IMR-90 (cell line): ENCODE measurements around the gene SYNC. TPM values are rescaled to one million over a fixed set of nuclear protein-coding genes. Genes with fewer than 3 reads are reported as not detected.

Experiments
- ATAC-seq: fragments of 200-7000 bp; cut with Tn5 transposase; 2 replicates; pipeline ENCODE4 v1.9.1; 2020; ENCODE audit warnings: low read depth, mild to moderate bottlenecking, moderate library complexity
- BruUV-seq: library from RNA; stranded (reverse); fragments of 400-500 nt; replicated peaks from 2 replicates; lab custom pipeline; 2021; lab: Mats Ljungman, UMichigan
- CTCF ChIA-PET: fragments of 300-600 bp; formaldehyde crosslinking; extraction: SDS; loops from one replicate; lab custom pipeline; 2021; ENCODE audit warnings: antibody characterized with exemption; lab: Yijun Ruan, JAX
- POLR2A ChIA-PET: fragments of 300-600 bp; sonication (Branson Sonifier 250); formaldehyde crosslinking; loops from one replicate; lab custom pipeline; 2022; ENCODE audit warnings: antibody characterized with exemption; ENCODE audit not compliant: unreplicated experiment; lab: Charles Lee
- DNase-seq: peaks from one replicate; pipeline ENCODE4 v3.0.0; 2013
- H2AFZ ChIP-seq: replicated peaks from 2 replicates; pipeline ENCODE3; 2013; ENCODE audit warnings: low read length, mild to moderate bottlenecking; ENCODE audit not compliant: poor library complexity
- H2AK5ac ChIP-seq: 2 replicates; pipeline ENCODE4 v1.6.1; 2013; ENCODE audit warnings: low read depth, low read length, inconsistent platforms
- H2AK9ac ChIP-seq: replicated peaks from 2 replicates; pipeline ENCODE3; 2013; ENCODE audit warnings: mild to moderate bottlenecking, low read depth, low read length, moderate library complexity; ENCODE audit not compliant: poor library complexity
- H2BK120ac ChIP-seq: 2 replicates; pipeline ENCODE4 v1.6.1; 2013; ENCODE audit warnings: low read depth, low read length, inconsistent platforms
- H2BK15ac ChIP-seq: 3 replicates; pipeline ENCODE4 v1.6.1; 2013; ENCODE audit warnings: low read depth, low read length, inconsistent platforms
- H2BK20ac ChIP-seq: 2 replicates; pipeline ENCODE4 v1.6.1; 2013; ENCODE audit warnings: low read depth, mild to moderate bottlenecking, inconsistent platforms, low read length, moderate library complexity
- H2BK5ac ChIP-seq: 2 replicates; pipeline ENCODE4 v1.6.1; 2013; ENCODE audit warnings: mild to moderate bottlenecking, low read depth, low read length, inconsistent platforms; ENCODE audit not compliant: poor library complexity, severe bottlenecking
- H3K14ac ChIP-seq: replicated peaks from 2 replicates; pipeline ENCODE4 v1.6.1; 2013; ENCODE audit warnings: low read depth, low read length, inconsistent platforms
- H3K18ac ChIP-seq: 2 replicates; pipeline ENCODE4 v1.6.1; 2013; ENCODE audit warnings: low read depth, low read length, control low read depth
- H3K23ac ChIP-seq: 2 replicates; pipeline ENCODE4 v1.6.1; 2013; ENCODE audit warnings: low read depth, low read length, inconsistent platforms
- H3K27ac ChIP-seq: 2 replicates; pipeline ENCODE4 v1.5.1; 2013; ENCODE audit warnings: mild to moderate bottlenecking, control low read depth, low read length; ENCODE audit not compliant: insufficient read depth
- H3K27me3 ChIP-seq: 2 replicates; pipeline ENCODE4 v1.6.1; 2013; ENCODE audit warnings: low read length; ENCODE audit not compliant: control insufficient read depth, insufficient read depth
- H3K36me3 ChIP-seq: 2 replicates; pipeline ENCODE4 v1.6.1; 2013; ENCODE audit warnings: low read length, mixed read lengths; ENCODE audit not compliant: control insufficient read depth, insufficient read depth
- H3K4ac ChIP-seq: 2 replicates; pipeline ENCODE4 v1.6.1; 2013; ENCODE audit warnings: low read depth, low read length, inconsistent platforms
- H3K4me1 ChIP-seq: 2 replicates; pipeline ENCODE4 v1.6.1; 2013; ENCODE audit warnings: low read length, mixed read lengths; ENCODE audit not compliant: control insufficient read depth, insufficient read depth
- H3K4me2 ChIP-seq: 2 replicates; pipeline ENCODE4 v1.6.1; 2013; ENCODE audit warnings: low read depth, mild to moderate bottlenecking, control low read depth, low read length, moderate library complexity
- H3K4me3 ChIP-seq: 2 replicates; pipeline ENCODE4 v1.5.1; 2013; ENCODE audit warnings: low read depth, mild to moderate bottlenecking, control low read depth, low read length, moderate library complexity; ENCODE audit not compliant: insufficient read depth
- H3K56ac ChIP-seq: 2 replicates; pipeline ENCODE4 v1.6.1; 2013; ENCODE audit warnings: low read length, inconsistent platforms; ENCODE audit not compliant: insufficient read depth; ENCODE audit errors: extremely low read depth
- H3K79me1 ChIP-seq, 2 experiments: 2 replicates each; pipeline ENCODE4 v1.6.1; 2013; ENCODE audit warnings: low read length in 2 of 2, inconsistent platforms in 1 of 2, low read depth in 1 of 2
- H3K9ac ChIP-seq: 2 replicates; pipeline ENCODE4 v1.6.1; 2013; ENCODE audit warnings: low read depth, low read length, control low read depth
- H3K9me1 ChIP-seq: 2 replicates; pipeline ENCODE4 v1.6.1; 2013; ENCODE audit warnings: low read length, inconsistent platforms; ENCODE audit not compliant: insufficient read depth
- H3K9me3 ChIP-seq: 2 replicates; pipeline ENCODE4 v1.6.1; 2013; ENCODE audit warnings: low read length; ENCODE audit not compliant: control insufficient read depth, insufficient read depth
- H4K20me1 ChIP-seq: 2 replicates; pipeline ENCODE4 v1.6.1; 2013; ENCODE audit warnings: low read length, inconsistent platforms; ENCODE audit not compliant: insufficient read depth
- H4K5ac ChIP-seq: 2 replicates; pipeline ENCODE4 v1.6.1; 2013; ENCODE audit warnings: mild to moderate bottlenecking, low read depth, low read length, control low read depth
- H4K8ac ChIP-seq, 2 experiments: 2 replicates each; pipeline ENCODE4 v1.6.1; 2013; ENCODE audit warnings: low read depth in 2 of 2, low read length in 2 of 2, control low read depth in 1 of 2, inconsistent platforms in 1 of 2
- H4K91ac ChIP-seq: 2 replicates; pipeline ENCODE4 v1.6.1; 2013; ENCODE audit warnings: low read depth, low read length, inconsistent platforms; ENCODE audit not compliant: insufficient read depth
- CEBPB ChIP-seq: IDR thresholded peaks from 2 replicates; pipeline ENCODE4 v1.6.1; 2012; ENCODE audit warnings: low read depth, low read length, improper control_type of control experiment
- ELK1 ChIP-seq: fragments of 150-350 bp; IDR thresholded peaks from 2 replicates; pipeline ENCODE4 v1.6.1; 2016; ENCODE audit warnings: low read depth, mild to moderate bottlenecking, low read length, moderate library complexity, borderline replicate concordance
- MAFK ChIP-seq: IDR thresholded peaks from 2 replicates; pipeline ENCODE4 v1.6.1; 2012; ENCODE audit warnings: low read depth, low read length, improper control_type of control experiment
- NFE2L2 ChIP-seq: fragments of 150-350 bp; IDR thresholded peaks from 2 replicates; pipeline ENCODE4 v1.6.1; 2016; ENCODE audit warnings: low read depth, mild to moderate bottlenecking, low read length
- RCOR1 ChIP-seq: IDR thresholded peaks from 2 replicates; pipeline ENCODE4 v1.6.1; 2012; ENCODE audit warnings: mild to moderate bottlenecking, low read length, improper control_type of control experiment; ENCODE audit not compliant: insufficient replicate concordance
- SMC3 ChIP-seq: fragments of 150-350 bp; IDR thresholded peaks from 2 replicates; pipeline ENCODE4 v1.6.1; 2016; ENCODE audit warnings: low read depth, mild to moderate bottlenecking, antibody characterized with exemption, low read length, moderate library complexity
- WGBS, 2 experiments: methylation state at CpG; one replicate each; pipeline versions ENCODE4 v1.1.5 to v1.1.7; 2013; ENCODE audit warnings: missing lambda C conversion rate in 2 of 2; ENCODE audit not compliant: insufficient read length in 1 of 2; ENCODE audit errors: extremely low coverage in 2 of 2; 5-methylcytosine and 5-hydroxymethylcytosine counted together
- dilution Hi-C: fragments of 300-500 bp; cut with HindIII; formaldehyde crosslinking; loops from one replicate; pipeline ENCODE4 v1.14.3; 2018; ENCODE audit warnings: low sequenced_read_pairs; ENCODE audit not compliant: unreplicated experiment
- in situ Hi-C: fragments of 300-500 bp; cut with MboI; formaldehyde crosslinking; loops from 3 replicates; pipeline ENCODE4 v1.14.3; 2019; ENCODE audit warnings: low sequenced_read_pairs, inconsistent platforms, mixed read lengths
- intact Hi-C: fragments of 100-400 bp; cut with micrococcal nuclease; formaldehyde crosslinking; loops from 2 replicates; pipeline ENCODE4 v1.10.0; 2022
- polyA plus RNA-seq, 3 experiments: library from polyadenylated mRNA; depleted of rRNA; stranded (reverse); fragments of >200 nt; gene quantifications; 2 replicates each; pipeline ENCODE4 v1.2.3, GENCODE V29; 2012; ENCODE audit warnings: low replicate concordance in 1 of 3
- total RNA-seq: library from RNA; depleted of rRNA; stranded (reverse); fragments of >200 nt; gene quantifications from 2 replicates; pipeline ENCODE4 v1.2.3, GENCODE V29; 2012

The SYNC gene
- total and polyA plus RNA-seq, 2 of the 4 experiments (the other 2 are of a cell fraction) = 48.9 to 103 TPM

GRCh38 chr1:32685498-32685897, 17.1 kb downstream of the SYNC start:
- CTCF ChIA-PET = no interaction called here
- dilution Hi-C loops = no loop called here

More at GRCh38 chr1:32685498-32685897, 17.1 kb downstream of the SYNC start:
- peaks cover 12 to 52% of the 10 kb centered on the region in 2 experiments for H3K79me1 ChIP-seq
- H2BK5ac ChIP-seq = peak overlapping the region; percentile 17
- POLR2A ChIA-PET = no interaction called here
- no peak overlapping the region for H3K14ac ChIP-seq
- no peak for ATAC-seq
- H3K9me3 ChIP-seq = no peaks in the 10 kb centered on the region
- peaks cover 10% of the 10 kb centered on the region; the same call in 1 of the 2 replicates for H4K20me1 ChIP-seq
- no peak overlapping the region for H4K8ac ChIP-seq
- peaks cover 5% of the 10 kb centered on the region; the same call in 1 of the 2 replicates for H3K9me1 ChIP-seq
- peaks cover 11% of the 10 kb centered on the region for H3K4me1 ChIP-seq
- H2AK5ac ChIP-seq = no peak overlapping the region
- no peak overlapping the region for H3K56ac ChIP-seq
- no peak overlapping the region for H4K5ac ChIP-seq
- no peak overlapping the region for H2AK9ac ChIP-seq
- H2AFZ ChIP-seq = no peak overlapping the region
- H3K27ac ChIP-seq = peak overlapping the region; percentile 23; the same call in 1 of the 2 replicates
- no peak overlapping the region for H3K23ac ChIP-seq
- no peak overlapping the region for H3K9ac ChIP-seq
- H3K36me3 ChIP-seq = peaks cover 28% of the 10 kb centered on the region
- intact Hi-C loops (no loop called here), in situ Hi-C loops (no loop called here)
- H3K4me2 ChIP-seq = no peak overlapping the region
- H4K91ac ChIP-seq = no peak overlapping the region
- no peak for DNase-seq
- WGBS, 2 experiments = no CpG with 5 or more reads among the region's 2 CpGs
- no peak overlapping the region for H2BK15ac ChIP-seq
- no TSS peak for BruUV-seq
- H3K18ac ChIP-seq = no peak overlapping the region
- TF ChIP-seq CEBPB = no peak
- no peak for TF ChIP-seq RCOR1
- no peak for TF ChIP-seq ELK1
- TF ChIP-seq MAFK = no peak
- TF ChIP-seq SMC3 = no peak
- no peak for TF ChIP-seq NFE2L2
- H2BK120ac ChIP-seq = no peak overlapping the region
- no peak overlapping the region for H3K4ac ChIP-seq
- no peaks in the 10 kb centered on the region for H3K27me3 ChIP-seq
- H3K4me3 ChIP-seq = no peak overlapping the region
- no peak overlapping the region for H2BK20ac ChIP-seq
